ENCODE data around the gene TBCCD1.
A peak's percentile ranks its signal among the peaks of the same experiment; 100 is the strongest.

GRCh38 chr3:186514296-186515002 lies 52.7 kb downstream of the TBCCD1 start:
- TF ChIP-seq, protein P1, sequence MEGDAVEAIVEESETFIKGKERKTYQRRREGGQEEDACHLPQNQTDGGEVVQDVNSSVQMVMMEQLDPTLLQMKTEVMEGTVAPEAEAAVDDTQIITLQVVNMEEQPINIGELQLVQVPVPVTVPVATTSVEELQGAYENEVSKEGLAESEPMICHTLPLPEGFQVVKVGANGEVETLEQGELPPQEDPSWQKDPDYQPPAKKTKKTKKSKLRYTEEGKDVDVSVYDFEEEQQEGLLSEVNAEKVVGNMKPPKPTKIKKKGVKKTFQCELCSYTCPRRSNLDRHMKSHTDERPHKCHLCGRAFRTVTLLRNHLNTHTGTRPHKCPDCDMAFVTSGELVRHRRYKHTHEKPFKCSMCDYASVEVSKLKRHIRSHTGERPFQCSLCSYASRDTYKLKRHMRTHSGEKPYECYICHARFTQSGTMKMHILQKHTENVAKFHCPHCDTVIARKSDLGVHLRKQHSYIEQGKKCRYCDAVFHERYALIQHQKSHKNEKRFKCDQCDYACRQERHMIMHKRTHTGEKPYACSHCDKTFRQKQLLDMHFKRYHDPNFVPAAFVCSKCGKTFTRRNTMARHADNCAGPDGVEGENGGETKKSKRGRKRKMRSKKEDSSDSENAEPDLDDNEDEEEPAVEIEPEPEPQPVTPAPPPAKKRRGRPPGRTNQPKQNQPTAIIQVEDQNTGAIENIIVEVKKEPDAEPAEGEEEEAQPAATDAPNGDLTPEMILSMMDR (IDR thresholded peaks at IDR 0.05): peak in 4 of 6 experiments; percentile 27 to 40 (median 32)
- no peak for TF ChIP-seq POLR2A (IDR thresholded peaks at IDR 0.05)
